Measurements from ENCODE around the gene TNFAIP8L2. TPM values are rescaled to one million over a fixed set of nuclear protein-coding genes. Genes with fewer than 3 reads are reported as not detected.

Gene TNFAIP8L2
- total and polyA plus RNA-seq, 5 donors from 2014 or later: 4.3 to 62.5 (median 34.4) TPM

DNA sequence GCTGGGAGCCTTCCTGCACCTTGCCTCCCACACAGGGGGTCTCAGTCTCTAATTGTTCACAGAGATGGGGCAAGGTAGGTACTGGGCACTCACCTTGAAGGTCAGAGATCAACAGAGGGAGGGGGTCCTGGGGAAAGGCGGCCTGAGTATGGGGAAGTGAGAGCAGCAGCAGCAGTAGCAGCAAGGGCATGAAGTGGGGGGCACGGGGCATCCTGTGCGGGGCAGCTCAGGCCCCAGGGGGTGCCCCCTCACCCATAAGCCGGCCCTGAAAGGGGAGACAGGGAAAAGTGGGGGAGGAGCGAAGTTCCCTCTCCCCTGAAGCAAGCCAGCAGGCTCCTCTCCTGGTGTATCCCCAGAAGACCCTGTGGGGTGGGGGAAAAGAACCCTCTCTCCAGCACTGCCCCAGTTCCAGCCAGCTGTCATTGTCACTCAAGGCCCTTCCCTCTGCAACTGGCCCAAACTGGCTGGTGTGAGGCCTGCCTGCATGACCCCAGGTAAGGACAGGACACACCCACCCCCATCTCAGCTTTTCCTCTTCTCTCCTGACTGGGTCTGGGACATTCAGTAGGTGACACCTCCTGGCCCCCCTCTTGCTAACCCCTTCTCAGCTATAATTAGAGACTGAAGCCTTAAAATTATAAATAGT is 13.9 kb upstream of the TNFAIP8L2 start:
- peaks cover 2% of the 10 kb centered on the region for H3K36me3 Mint-ChIP-seq
- H3K9me3 Mint-ChIP-seq: no peaks in the 10 kb centered on the region
- H3K27me3 Mint-ChIP-seq: peaks cover 8% of the 10 kb centered on the region
- H3K9me3 ChIP-seq (ENCODE audit: control insufficient read depth in 2 of 2, low read length in 2 of 2): no peaks in the 10 kb centered on the region
- H3K4me3 ChIP-seq (ENCODE audit: low read depth, low read length): no peak overlapping the region
- DNase-seq (no peak), ATAC-seq (ENCODE audit: low read depth in 2 of 2) (no peak)
- no peak overlapping the region for H3K27ac Mint-ChIP-seq
- H3K27me3 ChIP-seq (ENCODE audit: control insufficient read depth, insufficient read depth, low read length): no peaks in the 10 kb centered on the region
- H3K27ac ChIP-seq (ENCODE audit: insufficient read depth, low read length, poor library complexity, severe bottlenecking): no peak overlapping the region
- no peak overlapping the region for H3K4me3 Mint-ChIP-seq
- no peaks in the 10 kb centered on the region for H3K36me3 ChIP-seq (ENCODE audit: control insufficient read depth, insufficient read depth, low read length)
- H3K4me1 Mint-ChIP-seq: peaks cover 0 to 21% (median 4%) of the 10 kb centered on the region in 4 donors
- H3K4me1 ChIP-seq (ENCODE audit: control insufficient read depth, insufficient read depth, low read length, poor library complexity, severe bottlenecking): peaks cover 23% of the 10 kb centered on the region

DNA sequence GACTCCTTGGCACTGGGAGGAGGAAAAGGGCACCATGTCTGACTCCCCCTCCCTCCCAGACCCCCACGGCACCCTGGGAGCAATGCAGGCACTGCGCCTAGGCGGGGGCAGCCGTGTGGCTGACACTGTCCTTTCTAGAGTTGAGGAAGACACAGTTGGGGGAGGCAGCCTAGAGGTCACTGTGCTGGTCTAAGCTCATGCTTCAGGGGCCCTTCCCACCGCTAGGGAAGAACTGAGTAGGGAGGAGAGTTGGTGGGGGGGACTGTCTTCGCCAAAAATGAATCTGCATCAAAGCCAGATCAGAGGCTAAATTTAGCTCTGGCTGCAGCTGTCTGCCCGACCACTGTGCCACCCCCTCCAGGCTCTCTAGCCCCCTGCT is 13.4 kb upstream of the TNFAIP8L2 start:
- Mint-ChIP-seq H3K27me3 (peaks cover 12% of the 10 kb centered on the region), H3K4me3 (no peak overlapping the region), H3K9me3 (no peaks in the 10 kb centered on the region), H3K4me1 (peaks cover 0 to 23% (median 4%) of the 10 kb centered on the region in 4 donors), H3K27ac (no peak overlapping the region), H3K36me3 (peaks cover 2% of the 10 kb centered on the region)
- Histone ChIP-seq H3K36me3 (ENCODE audit: control insufficient read depth, insufficient read depth, low read length) (no peaks in the 10 kb centered on the region), H3K27ac (ENCODE audit: insufficient read depth, low read length, poor library complexity, severe bottlenecking) (no peak overlapping the region), H3K4me3 (ENCODE audit: low read depth, low read length) (no peak overlapping the region), H3K9me3 (ENCODE audit: control insufficient read depth in 2 of 2, low read length in 2 of 2) (no peaks in the 10 kb centered on the region), H3K4me1 (ENCODE audit: control insufficient read depth, insufficient read depth, low read length, poor library complexity, severe bottlenecking) (peaks cover 23% of the 10 kb centered on the region), H3K27me3 (ENCODE audit: control insufficient read depth, insufficient read depth, low read length) (no peaks in the 10 kb centered on the region)
- no peak for ATAC-seq (ENCODE audit: low read depth in 2 of 2)
- no peak for DNase-seq

DNA sequence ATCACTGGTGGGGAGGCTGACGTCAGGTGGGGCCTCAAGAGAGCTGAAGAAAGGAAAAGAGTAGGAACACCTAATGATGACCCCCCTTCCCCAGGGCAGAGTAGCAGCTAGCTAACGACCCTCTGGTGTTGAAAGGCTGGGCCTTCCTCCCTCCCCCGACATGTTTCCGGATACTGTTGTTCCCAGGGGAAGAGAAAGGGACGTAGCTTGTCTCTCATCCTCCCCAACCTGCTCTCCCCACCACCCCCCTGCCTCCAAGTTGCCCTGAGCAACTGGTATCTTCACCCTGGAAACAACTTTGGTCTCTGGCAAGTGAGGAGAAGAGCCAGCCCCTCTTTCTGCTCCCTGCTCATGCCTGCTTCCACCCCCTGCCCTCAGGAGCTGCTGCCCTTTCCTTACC is 12.5 kb upstream of the TNFAIP8L2 start:
- H3K27me3 Mint-ChIP-seq: peaks cover 13% of the 10 kb centered on the region
- H3K4me3 Mint-ChIP-seq: peak overlapping the region in 1 of 4 donors; percentile 93

DNA sequence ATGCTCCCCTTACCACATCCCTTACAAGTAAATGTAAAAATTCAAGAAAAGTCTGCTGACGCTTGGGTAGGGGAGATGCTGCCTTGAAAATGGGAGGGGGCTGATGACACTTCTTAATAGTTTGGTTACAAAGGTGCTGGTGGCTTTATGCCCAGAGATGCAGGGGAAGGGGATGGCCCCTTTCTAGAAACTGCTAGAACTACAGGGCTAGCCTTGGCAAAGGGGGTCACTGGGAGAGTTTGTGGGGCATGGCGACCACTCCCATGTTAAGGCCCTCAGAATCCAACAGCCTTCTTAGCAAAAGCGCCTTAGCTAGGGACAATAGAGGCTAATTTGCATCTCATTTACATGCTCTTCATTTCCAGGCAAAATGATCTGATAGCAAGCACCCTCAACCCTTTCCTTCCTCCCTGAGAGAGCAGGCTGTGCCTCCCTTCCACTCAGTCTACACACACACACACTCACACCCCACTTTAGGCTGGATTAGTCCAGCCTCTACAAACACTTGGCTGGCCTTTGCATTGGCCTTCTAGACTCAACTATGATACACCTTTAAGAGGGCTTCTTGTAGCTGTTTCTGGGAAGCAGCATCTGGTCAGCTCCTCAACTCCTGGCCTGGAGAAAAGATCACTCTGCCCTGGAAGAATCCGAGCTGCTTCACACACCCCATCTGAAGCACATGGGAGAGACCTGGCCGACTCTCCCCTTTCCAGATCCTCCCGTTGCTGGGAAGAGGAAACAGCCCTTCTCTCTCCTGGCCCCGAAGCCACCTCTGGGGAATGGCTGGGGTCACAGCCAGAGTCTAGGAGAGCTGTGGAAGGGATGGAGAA is 11.8 kb upstream of the TNFAIP8L2 start:
- ATAC-seq (ENCODE audit: low read depth in 2 of 2): no peak
- H3K27ac Mint-ChIP-seq: peak overlapping the region in 1 of 3 donors; percentile 64

More for the DNA sequence above, 12.5 kb upstream of the TNFAIP8L2 start:
- Histone ChIP-seq H3K9me3 (ENCODE audit: control insufficient read depth in 2 of 2, low read length in 2 of 2) (no peaks in the 10 kb centered on the region), H3K4me3 (ENCODE audit: low read depth, low read length) (no peak overlapping the region), H3K36me3 (ENCODE audit: control insufficient read depth, insufficient read depth, low read length) (no peaks in the 10 kb centered on the region), H3K4me1 (ENCODE audit: control insufficient read depth, insufficient read depth, low read length, poor library complexity, severe bottlenecking) (peaks cover 23% of the 10 kb centered on the region), H3K27ac (ENCODE audit: insufficient read depth, low read length, poor library complexity, severe bottlenecking) (no peak overlapping the region), H3K27me3 (ENCODE audit: control insufficient read depth, insufficient read depth, low read length) (no peaks in the 10 kb centered on the region)
- Mint-ChIP-seq H3K4me1 (peaks cover 0 to 23% (median 4%) of the 10 kb centered on the region in 4 donors), H3K9me3 (no peaks in the 10 kb centered on the region), H3K27ac (peak overlapping the region in 1 of 3 donors; percentile 64), H3K36me3 (peaks cover 2% of the 10 kb centered on the region)
- no peak for DNase-seq
- ATAC-seq (ENCODE audit: low read depth in 2 of 2): no peak

GRCh38 chr1:151145304-151146071 is 11.0 kb upstream of the TNFAIP8L2 start:
- H3K27ac ChIP-seq (ENCODE audit: insufficient read depth, low read length, poor library complexity, severe bottlenecking): no peak overlapping the region
- H3K4me3 ChIP-seq (ENCODE audit: low read depth, low read length): peak overlapping the region; percentile 60
- DNase-seq: peak in 1 of 3 donors; percentile 45

More for the DNA sequence above, 11.8 kb upstream of the TNFAIP8L2 start:
- Mint-ChIP-seq H3K4me3 (peak overlapping the region; percentile 34 to 93 (median 58)), H3K4me1 (peaks cover 0 to 23% (median 4%) of the 10 kb centered on the region in 4 donors), H3K36me3 (peaks cover 2% of the 10 kb centered on the region), H3K27me3 (peaks cover 13% of the 10 kb centered on the region), H3K9me3 (no peaks in the 10 kb centered on the region)
- H3K27me3 ChIP-seq (ENCODE audit: control insufficient read depth, insufficient read depth, low read length): no peaks in the 10 kb centered on the region
- H3K36me3 ChIP-seq (ENCODE audit: control insufficient read depth, insufficient read depth, low read length): no peaks in the 10 kb centered on the region
- H3K4me1 ChIP-seq (ENCODE audit: control insufficient read depth, insufficient read depth, low read length, poor library complexity, severe bottlenecking): peaks cover 23% of the 10 kb centered on the region
- H3K27ac ChIP-seq (ENCODE audit: insufficient read depth, low read length, poor library complexity, severe bottlenecking): no peak overlapping the region
- H3K9me3 ChIP-seq (ENCODE audit: control insufficient read depth in 2 of 2, low read length in 2 of 2): no peaks in the 10 kb centered on the region
- H3K4me3 ChIP-seq (ENCODE audit: low read depth, low read length): no peak overlapping the region
- no peak for DNase-seq

GRCh38 chr1:151146072-151146411 is 10.4 kb upstream of the TNFAIP8L2 start:
- H3K9me3 ChIP-seq (ENCODE audit: control insufficient read depth in 2 of 2, low read length in 2 of 2): no peaks in the 10 kb centered on the region
- DNase-seq: peak in 1 of 3 donors; percentile 22
- no peak for ATAC-seq (ENCODE audit: low read depth in 2 of 2)
- H3K4me3 ChIP-seq (ENCODE audit: low read depth, low read length): peak overlapping the region; percentile 62
- peak overlapping the region in 1 of 3 donors; percentile 91 for H3K27ac Mint-ChIP-seq
- H3K27ac ChIP-seq (ENCODE audit: insufficient read depth, low read length, poor library complexity, severe bottlenecking): no peak overlapping the region
- H3K4me1 Mint-ChIP-seq: peaks cover 0 to 23% (median 4%) of the 10 kb centered on the region in 4 donors
- H3K4me3 Mint-ChIP-seq: peak overlapping the region; percentile 88 to 98 (median 95)
- no peaks in the 10 kb centered on the region for H3K36me3 Mint-ChIP-seq
- peaks cover 23% of the 10 kb centered on the region for H3K4me1 ChIP-seq (ENCODE audit: control insufficient read depth, insufficient read depth, low read length, poor library complexity, severe bottlenecking)
- no peaks in the 10 kb centered on the region for H3K36me3 ChIP-seq (ENCODE audit: control insufficient read depth, insufficient read depth, low read length)
- peaks cover 13% of the 10 kb centered on the region for H3K27me3 Mint-ChIP-seq
- no peaks in the 10 kb centered on the region for H3K27me3 ChIP-seq (ENCODE audit: control insufficient read depth, insufficient read depth, low read length)
- H3K9me3 Mint-ChIP-seq: no peaks in the 10 kb centered on the region

More at GRCh38 chr1:151145304-151146071, 11.0 kb upstream of the TNFAIP8L2 start:
- H3K4me1 ChIP-seq (ENCODE audit: control insufficient read depth, insufficient read depth, low read length, poor library complexity, severe bottlenecking): peaks cover 23% of the 10 kb centered on the region
- Mint-ChIP-seq H3K4me1 (peaks cover 0 to 23% (median 4%) of the 10 kb centered on the region in 4 donors), H3K27me3 (peaks cover 13% of the 10 kb centered on the region), H3K9me3 (no peaks in the 10 kb centered on the region), H3K27ac (no peak overlapping the region), H3K36me3 (no peaks in the 10 kb centered on the region), H3K4me3 (peak overlapping the region; percentile 93 to 98 (median 95))
- ATAC-seq (ENCODE audit: low read depth in 2 of 2): no peak
- no peaks in the 10 kb centered on the region for H3K9me3 ChIP-seq (ENCODE audit: control insufficient read depth in 2 of 2, low read length in 2 of 2)
- no peaks in the 10 kb centered on the region for H3K27me3 ChIP-seq (ENCODE audit: control insufficient read depth, insufficient read depth, low read length)
- H3K36me3 ChIP-seq (ENCODE audit: control insufficient read depth, insufficient read depth, low read length): no peaks in the 10 kb centered on the region

- Mint-ChIP-seq H3K4me1 (peaks cover 0 to 23% (median 4%) of the 10 kb centered on the region in 4 donors), H3K27me3 (peaks cover 13% of the 10 kb centered on the region), H3K36me3 (no peaks in the 10 kb centered on the region), H3K27ac (peak within 1 kb of the TSS; percentile 90 to 95 (median 91)), H3K9me3 (no peaks in the 10 kb centered on the region), H3K4me3 (peak within 1 kb of the TSS; percentile 88 to 98 (median 95))
- Histone ChIP-seq H3K36me3 (ENCODE audit: control insufficient read depth, insufficient read depth, low read length) (no peaks in the 10 kb centered on the region), H3K4me3 (ENCODE audit: low read depth, low read length) (peak within 1 kb of the TSS; percentile 78), H3K9me3 (ENCODE audit: control insufficient read depth in 2 of 2, low read length in 2 of 2) (no peaks in the 10 kb centered on the region), H3K27ac (ENCODE audit: insufficient read depth, low read length, poor library complexity, severe bottlenecking) (no peak within 1 kb of the TSS), H3K27me3 (ENCODE audit: control insufficient read depth, insufficient read depth, low read length) (no peaks in the 10 kb centered on the region), H3K4me1 (ENCODE audit: control insufficient read depth, insufficient read depth, low read length, poor library complexity, severe bottlenecking) (peaks cover 23% of the 10 kb centered on the region)
- peak; percentile 82 to 89 (median 83) for DNase-seq
- peak; percentile 99 to 100 for ATAC-seq (ENCODE audit: low read depth in 2 of 2)
Observed at GRCh38 chr1:151146412-151147131, 9.9 kb upstream of the TNFAIP8L2 start, which contains the start of gene SEMA6C. TSS of gene SEMA6C (minus strand) at chr1:151146631. CDS start at chr1:151142621, 4,010 bp downstream.
